A549 (cell line): Measurements from ENCODE around the gene CSGALNACT2.

Experiments
- BHLHE40 ChIP-seq: IDR thresholded peaks from 2 replicates; pipeline ENCODE4 v1.6.1; 2012; ENCODE audit warnings: low read depth, low read length, inconsistent platforms
- CHD2 ChIP-seq: fragments of 150-350 bp; IDR thresholded peaks from 2 replicates; pipeline ENCODE4 v1.6.1; 2014; ENCODE audit warnings: low read length; ENCODE audit not compliant: partially characterized antibody
- EHMT2 ChIP-seq: fragments of 200-600 bp; sonication (generic); IDR thresholded peaks from 2 replicates; pipeline ENCODE4 v1.6.1; 2016; ENCODE audit warnings: antibody characterized with exemption, low read depth, mild to moderate bottlenecking, moderate library complexity
- MAFK ChIP-seq: fragments of 450-650 bp; IDR thresholded peaks from 2 replicates; pipeline ENCODE4 v1.6.1; 2014; ENCODE audit not compliant: partially characterized antibody
- MYC ChIP-seq: IDR thresholded peaks from 2 replicates; pipeline ENCODE4 v1.6.1; 2012; ENCODE audit warnings: mild to moderate bottlenecking, inconsistent platforms, low read length, improper control_type of control experiment, borderline replicate concordance
- POLR2A ChIP-seq: IDR thresholded peaks from 2 replicates; pipeline ENCODE4 v1.6.1; 2012; ENCODE audit warnings: mild to moderate bottlenecking, low read length
- SREBF2 ChIP-seq: fragments of 450-650 bp; IDR thresholded peaks from 2 replicates; pipeline ENCODE4 v1.6.1; 2014; ENCODE audit warnings: mild to moderate bottlenecking, moderate library complexity
- TF ChIP-seq, protein P1 (sequence below): fragments of >200 bp; sonication (Bioruptor Twin); formaldehyde crosslinking; IDR thresholded peaks from 3 replicates; pipeline ENCODE4 v1.5.1; 2016
- TF ChIP-seq, protein P2 (sequence below): fragments of 200-600 bp; sonication (generic); IDR thresholded peaks from 2 replicates; pipeline ENCODE4 v1.6.1; 2016; ENCODE audit warnings: antibody characterized with exemption, mild to moderate bottlenecking, moderate library complexity
- TF ChIP-seq, protein P3 (sequence below): IDR thresholded peaks from 2 replicates; pipeline ENCODE4 v1.6.1; 2012

DNA sequence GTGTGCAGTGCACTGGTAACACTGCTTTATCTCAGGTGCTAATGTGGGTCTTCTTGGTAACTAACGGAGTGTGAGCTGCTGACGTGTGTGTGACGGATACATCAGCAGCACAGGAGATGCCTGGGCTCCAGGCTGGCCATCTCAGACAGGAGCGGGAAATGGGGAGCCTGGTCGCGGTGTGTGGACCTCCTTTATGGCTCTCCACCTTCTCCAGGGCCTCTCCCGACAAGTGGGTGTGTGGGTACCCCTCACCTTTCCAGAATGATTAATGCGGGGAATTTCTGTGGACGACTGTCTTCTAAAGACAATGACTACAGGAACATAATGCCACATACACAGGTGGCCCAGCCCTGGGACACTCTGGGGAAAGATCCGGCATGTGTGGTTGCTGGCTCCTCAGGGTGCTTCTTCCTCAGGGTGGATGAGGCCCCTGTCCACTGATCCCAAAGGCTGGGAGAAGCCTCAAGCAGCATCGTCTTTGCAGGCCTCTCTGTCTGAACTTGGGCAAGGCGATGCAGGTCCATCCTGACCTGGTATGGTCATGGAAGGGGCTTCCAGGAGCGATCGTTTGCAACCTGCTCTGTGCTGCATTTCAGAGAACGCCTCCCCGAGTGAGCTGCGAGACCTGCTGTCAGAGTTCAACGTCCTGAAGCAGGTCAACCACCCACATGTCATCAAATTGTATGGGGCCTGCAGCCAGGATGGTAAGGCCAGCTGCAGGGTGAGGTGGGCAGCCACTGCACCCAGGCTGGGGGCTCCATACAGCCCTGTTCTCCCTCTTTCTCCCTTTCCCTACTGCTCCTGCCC lies 20.3 kb upstream of the CSGALNACT2 start:
- TF ChIP-seq MAFK (no peak), BHLHE40 (no peak), CHD2 (no peak), SREBF2 (no peak), EHMT2 (no peak), MYC (no peak), POLR2A (no peak)
- TF ChIP-seq, protein P1, sequence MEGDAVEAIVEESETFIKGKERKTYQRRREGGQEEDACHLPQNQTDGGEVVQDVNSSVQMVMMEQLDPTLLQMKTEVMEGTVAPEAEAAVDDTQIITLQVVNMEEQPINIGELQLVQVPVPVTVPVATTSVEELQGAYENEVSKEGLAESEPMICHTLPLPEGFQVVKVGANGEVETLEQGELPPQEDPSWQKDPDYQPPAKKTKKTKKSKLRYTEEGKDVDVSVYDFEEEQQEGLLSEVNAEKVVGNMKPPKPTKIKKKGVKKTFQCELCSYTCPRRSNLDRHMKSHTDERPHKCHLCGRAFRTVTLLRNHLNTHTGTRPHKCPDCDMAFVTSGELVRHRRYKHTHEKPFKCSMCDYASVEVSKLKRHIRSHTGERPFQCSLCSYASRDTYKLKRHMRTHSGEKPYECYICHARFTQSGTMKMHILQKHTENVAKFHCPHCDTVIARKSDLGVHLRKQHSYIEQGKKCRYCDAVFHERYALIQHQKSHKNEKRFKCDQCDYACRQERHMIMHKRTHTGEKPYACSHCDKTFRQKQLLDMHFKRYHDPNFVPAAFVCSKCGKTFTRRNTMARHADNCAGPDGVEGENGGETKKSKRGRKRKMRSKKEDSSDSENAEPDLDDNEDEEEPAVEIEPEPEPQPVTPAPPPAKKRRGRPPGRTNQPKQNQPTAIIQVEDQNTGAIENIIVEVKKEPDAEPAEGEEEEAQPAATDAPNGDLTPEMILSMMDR, result no peak
- TF ChIP-seq, protein P2, sequence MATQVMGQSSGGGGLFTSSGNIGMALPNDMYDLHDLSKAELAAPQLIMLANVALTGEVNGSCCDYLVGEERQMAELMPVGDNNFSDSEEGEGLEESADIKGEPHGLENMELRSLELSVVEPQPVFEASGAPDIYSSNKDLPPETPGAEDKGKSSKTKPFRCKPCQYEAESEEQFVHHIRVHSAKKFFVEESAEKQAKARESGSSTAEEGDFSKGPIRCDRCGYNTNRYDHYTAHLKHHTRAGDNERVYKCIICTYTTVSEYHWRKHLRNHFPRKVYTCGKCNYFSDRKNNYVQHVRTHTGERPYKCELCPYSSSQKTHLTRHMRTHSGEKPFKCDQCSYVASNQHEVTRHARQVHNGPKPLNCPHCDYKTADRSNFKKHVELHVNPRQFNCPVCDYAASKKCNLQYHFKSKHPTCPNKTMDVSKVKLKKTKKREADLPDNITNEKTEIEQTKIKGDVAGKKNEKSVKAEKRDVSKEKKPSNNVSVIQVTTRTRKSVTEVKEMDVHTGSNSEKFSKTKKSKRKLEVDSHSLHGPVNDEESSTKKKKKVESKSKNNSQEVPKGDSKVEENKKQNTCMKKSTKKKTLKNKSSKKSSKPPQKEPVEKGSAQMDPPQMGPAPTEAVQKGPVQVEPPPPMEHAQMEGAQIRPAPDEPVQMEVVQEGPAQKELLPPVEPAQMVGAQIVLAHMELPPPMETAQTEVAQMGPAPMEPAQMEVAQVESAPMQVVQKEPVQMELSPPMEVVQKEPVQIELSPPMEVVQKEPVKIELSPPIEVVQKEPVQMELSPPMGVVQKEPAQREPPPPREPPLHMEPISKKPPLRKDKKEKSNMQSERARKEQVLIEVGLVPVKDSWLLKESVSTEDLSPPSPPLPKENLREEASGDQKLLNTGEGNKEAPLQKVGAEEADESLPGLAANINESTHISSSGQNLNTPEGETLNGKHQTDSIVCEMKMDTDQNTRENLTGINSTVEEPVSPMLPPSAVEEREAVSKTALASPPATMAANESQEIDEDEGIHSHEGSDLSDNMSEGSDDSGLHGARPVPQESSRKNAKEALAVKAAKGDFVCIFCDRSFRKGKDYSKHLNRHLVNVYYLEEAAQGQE, result no peak
- TF ChIP-seq, protein P3, sequence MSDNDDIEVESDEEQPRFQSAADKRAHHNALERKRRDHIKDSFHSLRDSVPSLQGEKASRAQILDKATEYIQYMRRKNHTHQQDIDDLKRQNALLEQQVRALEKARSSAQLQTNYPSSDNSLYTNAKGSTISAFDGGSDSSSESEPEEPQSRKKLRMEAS, result no peak
